HG02840 (cell line): ENCODE results near the gene OR1S2.
"Not testable (repeated sequence)": the region's sequence is repeated elsewhere in the genome, so short reads cannot be mapped to it uniquely, and the experiment has no call there.

Experiments used
- ATAC-seq: cut with Tn5 transposase; IDR thresholded peaks from one replicate; pipeline ENCODE4 v1.9.1; 2021; ENCODE audit warnings: mild to moderate bottlenecking, moderate library complexity, moderate number of reproducible peaks; ENCODE audit not compliant: unreplicated experiment, low FRiP score

The OR1S2 gene

GRCh38 chr11:58204042-58204441 is at the start of gene OR1S2:
Gene OR1S2 (minus strand): TSS chr11:58204142. CDS start chr11:58204142, 0 bp downstream.
- no peak for ATAC-seq

- ATAC-seq, result no peak
These were observed 40.0 kb upstream of the OR1S2 start for GRCh38 chr11:58243954-58244353.

- no peak for ATAC-seq
These were observed 24.1 kb upstream of the OR1S2 start for GRCh38 chr11:58227956-58228615.

GRCh38 chr11:58222721-58223120 is 18.8 kb upstream of the OR1S2 start:
- ATAC-seq, result no peak

- no peak for ATAC-seq
These were observed 12.5 kb upstream of the OR1S2 start for GRCh38 chr11:58216476-58216875.

- not testable (repeated sequence) for ATAC-seq
These were observed 8.5 kb upstream of the OR1S2 start, which contains the start of gene OR1S1 for GRCh38 chr11:58212420-58212819. Gene OR1S1 (plus strand): TSS chr11:58212720.

- ATAC-seq, result no peak
These were observed 4.7 kb downstream of the OR1S2 start for GRCh38 chr11:58199271-58199670.

- ATAC-seq, result no peak
These were observed 8.0 kb downstream of the OR1S2 start for GRCh38 chr11:58195939-58196338.

GRCh38 chr11:58193391-58193790 is 10.6 kb downstream of the OR1S2 start:
- ATAC-seq, result no peak

- no peak for ATAC-seq
These were observed 11.7 kb downstream of the OR1S2 start for GRCh38 chr11:58192229-58192628.

GRCh38 chr11:58188770-58189169 is 15.2 kb downstream of the OR1S2 start, which contains the start of gene OR9Q2:
Gene OR9Q2 (plus strand): TSS chr11:58189070. CDS start chr11:58190491, 1,421 bp downstream.
- no peak for ATAC-seq

GRCh38 chr11:58186938-58187337 is 17.0 kb downstream of the OR1S2 start:
- no peak for ATAC-seq

- ATAC-seq, result no peak
These were observed 24.3 kb downstream of the OR1S2 start for GRCh38 chr11:58179648-58180047.

GRCh38 chr11:58178444-58178843 is 25.5 kb downstream of the OR1S2 start:
- no peak for ATAC-seq

GRCh38 chr11:58177409-58178054 is 26.4 kb downstream of the OR1S2 start:
- ATAC-seq, result no peak

GRCh38 chr11:58165504-58166106 is 38.3 kb downstream of the OR1S2 start:
- no peak for ATAC-seq

- ATAC-seq, result no peak
These were observed 39.0 kb downstream of the OR1S2 start for GRCh38 chr11:58164990-58165389.

GRCh38 chr11:58164389-58164788 is 39.6 kb downstream of the OR1S2 start:
- ATAC-seq, result no peak
